ENCODE measurements around the gene WDR33.

- TF ChIP-seq CTCF (IDR thresholded peaks at IDR 0.05) (no peak), EP300 (IDR thresholded peaks at IDR 0.05; ENCODE audit: low read depth) (no peak), POLR2A (IDR thresholded peaks at IDR 0.05) (no peak), POLR2AphosphoS5 (IDR thresholded peaks at IDR 0.05) (no peak)
These were observed 77.0 kb downstream of the WDR33 start for GRCh38 chr2:127733816-127734537.
